ENCODE measurements around the gene C20orf141. TPM values are rescaled to one million over a fixed set of nuclear protein-coding genes. Genes with fewer than 3 reads are reported as not detected.

The C20orf141 gene
- total RNA-seq, 1 experiment from 2014 or later, result not detected

DNA sequence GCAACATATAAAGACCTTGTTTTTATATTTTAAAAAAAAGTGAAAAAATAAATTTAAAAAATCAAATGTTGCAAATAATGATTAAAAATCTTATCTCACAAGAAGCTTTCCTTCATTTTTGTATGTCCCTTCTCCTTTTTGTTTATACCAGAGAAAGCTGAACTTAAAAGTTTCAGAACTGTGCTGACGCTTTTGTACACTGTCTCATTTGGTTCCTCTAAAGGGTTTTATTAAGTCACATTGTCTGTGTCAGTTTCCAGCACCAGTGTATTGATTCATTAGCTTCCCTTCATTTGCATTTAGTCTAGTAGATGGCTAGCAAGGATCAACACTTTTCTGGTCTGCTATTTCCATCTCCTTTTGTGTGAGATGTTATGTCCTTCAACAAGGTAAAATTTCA, 19.0 kb downstream of the C20orf141 start:
- ChIA-PET POLR2A (interaction anchor here (0.6 to 1.6 kb wide), 3 partner anchors 12 to 39 kb away, joined by 5 to 7 read pairs (median 5); partner anchors contain the start of gene PTPRA), CTCF (interaction anchor here (0.5 to 0.9 kb wide), 2 partner anchors 12 to 90 kb away, joined by 3 read pairs; no protein-coding TSS in a partner anchor)
- Mint-ChIP-seq H3K27ac (ENCODE audit: low read depth, unreplicated experiment) (no peak overlapping the region), H3K36me3 (ENCODE audit: insufficient read depth, unreplicated experiment) (peaks cover 7% of the 10 kb centered on the region), H3K27me3 (ENCODE audit: insufficient read depth, unreplicated experiment) (peaks cover 14% of the 10 kb centered on the region), H3K9me3 (ENCODE audit: unreplicated experiment) (no peaks in the 10 kb centered on the region), H3K4me1 (ENCODE audit: insufficient read depth, unreplicated experiment) (no peaks in the 10 kb centered on the region), H3K4me3 (ENCODE audit: unreplicated experiment) (no peak overlapping the region)
- BruUV-seq (replicated peaks), result no TSS peak
- TF ChIP-seq, protein P1, sequence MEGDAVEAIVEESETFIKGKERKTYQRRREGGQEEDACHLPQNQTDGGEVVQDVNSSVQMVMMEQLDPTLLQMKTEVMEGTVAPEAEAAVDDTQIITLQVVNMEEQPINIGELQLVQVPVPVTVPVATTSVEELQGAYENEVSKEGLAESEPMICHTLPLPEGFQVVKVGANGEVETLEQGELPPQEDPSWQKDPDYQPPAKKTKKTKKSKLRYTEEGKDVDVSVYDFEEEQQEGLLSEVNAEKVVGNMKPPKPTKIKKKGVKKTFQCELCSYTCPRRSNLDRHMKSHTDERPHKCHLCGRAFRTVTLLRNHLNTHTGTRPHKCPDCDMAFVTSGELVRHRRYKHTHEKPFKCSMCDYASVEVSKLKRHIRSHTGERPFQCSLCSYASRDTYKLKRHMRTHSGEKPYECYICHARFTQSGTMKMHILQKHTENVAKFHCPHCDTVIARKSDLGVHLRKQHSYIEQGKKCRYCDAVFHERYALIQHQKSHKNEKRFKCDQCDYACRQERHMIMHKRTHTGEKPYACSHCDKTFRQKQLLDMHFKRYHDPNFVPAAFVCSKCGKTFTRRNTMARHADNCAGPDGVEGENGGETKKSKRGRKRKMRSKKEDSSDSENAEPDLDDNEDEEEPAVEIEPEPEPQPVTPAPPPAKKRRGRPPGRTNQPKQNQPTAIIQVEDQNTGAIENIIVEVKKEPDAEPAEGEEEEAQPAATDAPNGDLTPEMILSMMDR (IDR thresholded peaks at IDR 0.05; ENCODE audit: unreplicated experiment), result no peak
- intact Hi-C loops (cut with micrococcal nuclease), result no loop called here
- DNase-seq (ENCODE audit: unreplicated experiment), result no peak

DNA sequence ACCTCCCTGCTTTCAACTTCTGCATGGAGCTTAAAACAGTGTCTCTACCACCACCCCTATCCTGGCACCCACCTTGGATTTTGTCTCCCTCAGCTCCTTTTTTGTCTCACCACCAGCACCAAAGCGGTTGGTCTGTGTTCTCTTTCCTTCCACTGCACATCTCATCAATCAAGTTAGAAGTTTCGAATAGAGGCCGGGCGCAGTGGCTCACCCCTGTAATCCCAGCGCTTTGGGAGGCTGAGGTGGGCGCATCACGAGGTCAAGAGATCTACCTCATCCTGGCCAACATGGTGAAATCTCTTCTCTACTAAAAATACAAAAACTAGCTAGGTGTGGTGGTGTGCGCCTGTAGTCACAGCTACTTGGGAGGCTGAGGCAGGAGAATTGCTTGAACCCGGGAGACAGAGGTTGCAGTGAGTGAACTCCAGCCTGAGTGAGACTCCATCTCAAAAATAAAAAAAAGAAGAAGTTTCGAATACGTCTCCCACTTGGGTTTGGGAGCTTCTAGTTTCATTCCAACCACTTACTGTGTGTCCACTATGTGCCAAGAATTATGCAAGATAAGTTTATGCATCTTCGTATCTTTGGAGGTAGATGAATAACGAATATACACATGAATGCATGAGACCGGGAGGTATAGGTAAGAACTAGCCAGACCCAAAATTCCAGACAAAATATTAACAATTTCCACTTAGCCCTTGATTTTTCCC, 19.8 kb downstream of the C20orf141 start:
- Mint-ChIP-seq H3K27me3 (ENCODE audit: insufficient read depth, unreplicated experiment) (peaks cover 6% of the 10 kb centered on the region), H3K9me3 (ENCODE audit: unreplicated experiment) (no peaks in the 10 kb centered on the region), H3K4me3 (ENCODE audit: unreplicated experiment) (no peak overlapping the region), H3K4me1 (ENCODE audit: insufficient read depth, unreplicated experiment) (peaks cover 5% of the 10 kb centered on the region), H3K27ac (ENCODE audit: low read depth, unreplicated experiment) (no peak overlapping the region), H3K36me3 (ENCODE audit: insufficient read depth, unreplicated experiment) (peaks cover 7% of the 10 kb centered on the region)
- BruUV-seq (replicated peaks), result no TSS peak
- no peak for DNase-seq (ENCODE audit: unreplicated experiment)
- CTCF ChIA-PET, result interaction anchor here (0.7 to 0.9 kb wide), 2 partner anchors 14 to 89 kb away, joined by 3 read pairs; no protein-coding TSS in a partner anchor
- intact Hi-C loops (cut with micrococcal nuclease), result no loop called here
- TF ChIP-seq, protein P1 (IDR thresholded peaks at IDR 0.05; ENCODE audit: unreplicated experiment), result no peak
- POLR2A ChIA-PET, result interaction anchor here (0.6 to 0.7 kb wide), 2 partner anchors 29 to 58 kb away, joined by 4 to 5 read pairs; no protein-coding TSS in a partner anchor

DNA sequence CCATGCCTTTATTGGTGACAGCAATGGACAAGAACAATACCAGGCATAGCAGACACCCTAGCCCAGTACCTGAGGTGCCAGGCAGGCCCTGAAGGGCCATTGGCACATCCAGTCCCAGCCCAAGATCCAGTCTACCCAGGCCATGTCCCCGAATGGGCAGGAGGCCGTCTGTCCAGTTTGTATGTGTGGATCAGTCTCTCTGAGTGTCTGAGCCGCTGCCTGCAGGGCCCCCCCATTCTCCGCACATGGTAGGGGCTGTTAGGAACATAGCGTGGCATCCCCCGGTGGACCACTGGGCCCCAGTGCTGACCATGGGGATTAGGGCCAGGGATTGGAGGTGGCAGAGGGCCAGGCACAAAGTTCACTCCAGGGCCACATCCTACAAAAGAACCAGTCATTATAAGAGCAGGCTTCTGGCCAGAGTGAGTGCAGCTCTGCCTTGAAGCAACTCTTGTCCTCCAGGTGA, 20.6 kb downstream of the C20orf141 start:
- TF ChIP-seq, protein P1 (IDR thresholded peaks at IDR 0.05; ENCODE audit: unreplicated experiment), result no peak
- ChIA-PET POLR2A (no interaction called here), CTCF (no interaction called here)
- no peak for DNase-seq (ENCODE audit: unreplicated experiment)
- no peak overlapping the region for H3K27ac Mint-ChIP-seq (ENCODE audit: low read depth, unreplicated experiment)
- no peaks in the 10 kb centered on the region for H3K9me3 Mint-ChIP-seq (ENCODE audit: unreplicated experiment)
- no peaks in the 10 kb centered on the region for H3K27me3 Mint-ChIP-seq (ENCODE audit: insufficient read depth, unreplicated experiment)
- H3K4me3 Mint-ChIP-seq (ENCODE audit: unreplicated experiment), result no peak overlapping the region
- TSS peak; percentile 3 for BruUV-seq (replicated peaks)
- peaks cover 7% of the 10 kb centered on the region for H3K36me3 Mint-ChIP-seq (ENCODE audit: insufficient read depth, unreplicated experiment)
- H3K4me1 Mint-ChIP-seq (ENCODE audit: insufficient read depth, unreplicated experiment), result peaks cover 7% of the 10 kb centered on the region
- intact Hi-C loops (cut with micrococcal nuclease), result no loop called here

DNA sequence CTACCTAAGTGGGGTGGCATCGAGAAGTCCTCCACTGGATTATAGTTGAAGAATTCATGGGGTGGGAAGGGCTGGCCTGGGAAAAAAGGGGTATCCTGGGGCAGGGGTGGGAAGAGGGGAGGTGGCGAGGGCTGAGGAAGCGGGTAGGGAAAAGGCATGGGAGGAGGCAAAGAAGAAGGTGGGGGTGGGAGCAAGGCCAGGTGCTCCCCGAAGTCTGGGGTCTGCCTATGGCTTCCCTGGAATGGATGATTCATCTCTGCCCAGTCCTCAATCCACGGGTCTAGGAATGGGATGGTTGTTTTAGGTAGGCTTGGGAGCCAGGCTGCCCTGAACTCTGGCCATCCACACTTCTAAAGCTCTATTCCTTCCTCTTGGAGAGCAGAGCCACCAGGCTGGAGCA, 21.2 kb downstream of the C20orf141 start:
- Mint-ChIP-seq H3K36me3 (ENCODE audit: insufficient read depth, unreplicated experiment) (peaks cover 7% of the 10 kb centered on the region), H3K4me1 (ENCODE audit: insufficient read depth, unreplicated experiment) (peaks cover 7% of the 10 kb centered on the region), H3K27me3 (ENCODE audit: insufficient read depth, unreplicated experiment) (no peaks in the 10 kb centered on the region), H3K27ac (ENCODE audit: low read depth, unreplicated experiment) (no peak overlapping the region), H3K9me3 (ENCODE audit: unreplicated experiment) (no peaks in the 10 kb centered on the region), H3K4me3 (ENCODE audit: unreplicated experiment) (no peak overlapping the region)
- BruUV-seq (replicated peaks), result no TSS peak
- POLR2A ChIA-PET, result interaction anchor here (0.6 to 1.2 kb wide), 3 partner anchors 26 to 137 kb away, joined by 3 to 4 read pairs (median 3); no protein-coding TSS in a partner anchor
- CTCF ChIA-PET, result no interaction called here
- DNase-seq (ENCODE audit: unreplicated experiment), result no peak
- TF ChIP-seq, protein P1 (IDR thresholded peaks at IDR 0.05; ENCODE audit: unreplicated experiment), result no peak
- intact Hi-C loops (cut with micrococcal nuclease), result no loop called here

Data from MCF 10A (cell line).